CD4-positive, alpha-beta T cell treated with Interleukin-2 at 100 ng/mL for 4 hours (primary cell): ENCODE results near the gene TMC4.
"Not testable (repeated sequence)": the region's sequence is repeated elsewhere in the genome, so short reads cannot be mapped to it uniquely, and the experiment has no call there.

Experiments
- DNase-seq: peaks from one replicate; pipeline ENCODE4 v3.0.0-alpha.2; 2020; ENCODE audit warnings: low spot score

TMC4 gene

GRCh38 chr19:54204767-54205468, 32.0 kb upstream of the TMC4 start:
- DNase-seq, result no peak

- DNase-seq, result no peak
These were observed 30.2 kb upstream of the TMC4 start for GRCh38 chr19:54203151-54203611.

GRCh38 chr19:54201980-54202379, 29.0 kb upstream of the TMC4 start:
- DNase-seq, result no peak

GRCh38 chr19:54201172-54201701, 28.3 kb upstream of the TMC4 start:
- DNase-seq, result no peak

GRCh38 chr19:54199401-54199800, 26.4 kb upstream of the TMC4 start:
- DNase-seq, result no peak

- no peak for DNase-seq
These were observed 24.2 kb upstream of the TMC4 start for GRCh38 chr19:54197121-54197520.

- no peak for DNase-seq
These were observed 23.6 kb upstream of the TMC4 start for GRCh38 chr19:54196536-54196935.

GRCh38 chr19:54194463-54194862, 21.5 kb upstream of the TMC4 start:
- not testable (repeated sequence) for DNase-seq

- no peak for DNase-seq
These were observed 20.1 kb upstream of the TMC4 start for GRCh38 chr19:54193011-54193410.

- DNase-seq, result no peak
These were observed 19.0 kb upstream of the TMC4 start for GRCh38 chr19:54191811-54192453.

GRCh38 chr19:54191011-54191810, 18.3 kb upstream of the TMC4 start, which contains the start of gene TSEN34:
TSEN34 (plus strand) TSS chr19:54191308; CDS start chr19:54191365, 57 bp downstream.
- peak; percentile 86 for DNase-seq

- peak; percentile 99 for DNase-seq
These were observed 17.6 kb upstream of the TMC4 start for GRCh38 chr19:54190503-54191010.

GRCh38 chr19:54189735-54190502, 17.0 kb upstream of the TMC4 start:
- peak; percentile 100 for DNase-seq

GRCh38 chr19:54189145-54189734, 16.3 kb upstream of the TMC4 start, which contains the start of gene MBOAT7:
MBOAT7 (minus strand) TSS chr19:54189580; CDS start chr19:54188508, 1,072 bp downstream.
- no peak for DNase-seq

GRCh38 chr19:54188215-54188871, 15.4 kb upstream of the TMC4 start:
- peak; percentile 56 for DNase-seq

- no peak for DNase-seq
These were observed 14.0 kb upstream of the TMC4 start for GRCh38 chr19:54186934-54187381.

- no peak for DNase-seq
These were observed 13.4 kb upstream of the TMC4 start for GRCh38 chr19:54186351-54186750.

- DNase-seq, result no peak
These were observed 10.5 kb upstream of the TMC4 start for GRCh38 chr19:54183431-54183830.

- not testable (repeated sequence) for DNase-seq
These were observed 8.9 kb upstream of the TMC4 start for GRCh38 chr19:54181894-54182293.

- DNase-seq, result no peak
These were observed 7.7 kb upstream of the TMC4 start for GRCh38 chr19:54180691-54181091.
